Measurements from ENCODE around the gene SLC18A2. TPM values are rescaled to one million over a fixed set of nuclear protein-coding genes. Genes with fewer than 3 reads are reported as not detected.
"Not testable (repeated sequence)": the region's sequence is repeated elsewhere in the genome, so short reads cannot be mapped to it uniquely, and the experiment has no call there.

SLC18A2 gene
- total RNA-seq, 1 donor from 2014 or later = 0.05 TPM

DNA sequence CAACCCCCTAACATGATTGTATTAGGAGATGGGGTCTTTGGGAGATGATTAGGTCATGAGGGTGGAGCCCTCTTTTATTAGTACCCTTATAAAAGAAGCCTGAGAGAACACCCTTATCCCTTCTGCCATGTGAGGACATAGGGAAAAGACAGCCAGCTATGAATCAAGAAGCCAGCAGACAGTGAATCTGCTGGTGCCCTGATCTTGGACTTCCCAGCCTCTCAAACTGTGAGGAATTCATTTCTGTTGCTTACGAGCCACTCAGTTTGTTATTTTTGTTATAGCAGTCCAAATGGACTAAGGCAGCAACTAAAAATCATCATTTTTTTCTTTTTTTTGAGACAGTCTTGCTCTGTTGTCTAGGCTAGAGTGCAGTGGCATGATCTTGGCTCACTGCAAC lies 59.8 kb downstream of the SLC18A2 start:
- no peak overlapping the region for H3K27ac ChIP-seq (replicated peaks)
- no peaks in the 10 kb centered on the region for H3K4me1 ChIP-seq
- TF ChIP-seq, protein P1, sequence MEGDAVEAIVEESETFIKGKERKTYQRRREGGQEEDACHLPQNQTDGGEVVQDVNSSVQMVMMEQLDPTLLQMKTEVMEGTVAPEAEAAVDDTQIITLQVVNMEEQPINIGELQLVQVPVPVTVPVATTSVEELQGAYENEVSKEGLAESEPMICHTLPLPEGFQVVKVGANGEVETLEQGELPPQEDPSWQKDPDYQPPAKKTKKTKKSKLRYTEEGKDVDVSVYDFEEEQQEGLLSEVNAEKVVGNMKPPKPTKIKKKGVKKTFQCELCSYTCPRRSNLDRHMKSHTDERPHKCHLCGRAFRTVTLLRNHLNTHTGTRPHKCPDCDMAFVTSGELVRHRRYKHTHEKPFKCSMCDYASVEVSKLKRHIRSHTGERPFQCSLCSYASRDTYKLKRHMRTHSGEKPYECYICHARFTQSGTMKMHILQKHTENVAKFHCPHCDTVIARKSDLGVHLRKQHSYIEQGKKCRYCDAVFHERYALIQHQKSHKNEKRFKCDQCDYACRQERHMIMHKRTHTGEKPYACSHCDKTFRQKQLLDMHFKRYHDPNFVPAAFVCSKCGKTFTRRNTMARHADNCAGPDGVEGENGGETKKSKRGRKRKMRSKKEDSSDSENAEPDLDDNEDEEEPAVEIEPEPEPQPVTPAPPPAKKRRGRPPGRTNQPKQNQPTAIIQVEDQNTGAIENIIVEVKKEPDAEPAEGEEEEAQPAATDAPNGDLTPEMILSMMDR (IDR thresholded peaks at IDR 0.05; ENCODE audit: borderline replicate concordance) = no peak
- H3K9me3 ChIP-seq (replicated peaks) = peaks cover 18% of the 10 kb centered on the region
- no peaks in the 10 kb centered on the region for H3K27me3 ChIP-seq (ENCODE audit: low read depth)
- H3K4me3 ChIP-seq = no peak overlapping the region
- H3K36me3 ChIP-seq = no peaks in the 10 kb centered on the region
- intact Hi-C loops (cut with micrococcal nuclease) = no loop called here
- no peak for DNase-seq

DNA sequence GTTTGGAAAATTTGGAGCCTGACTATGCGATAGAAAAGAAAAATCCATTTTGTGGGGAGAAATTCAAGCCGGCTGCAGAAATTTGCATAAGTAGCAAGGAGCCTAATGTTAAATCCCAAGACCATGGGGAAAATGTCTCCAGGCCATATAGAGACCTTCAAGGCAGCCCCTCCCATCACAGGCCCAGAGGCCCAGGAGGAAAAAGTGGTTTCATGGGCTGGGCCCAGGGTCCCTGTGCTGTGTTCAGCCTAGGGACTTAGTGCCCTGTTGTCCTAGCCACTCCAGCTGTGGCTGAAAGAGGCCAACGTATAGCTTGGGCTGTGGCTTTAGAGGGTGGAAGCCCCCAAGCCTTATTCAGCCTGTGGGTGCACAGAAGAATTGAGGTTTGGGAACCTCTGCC lies 62.5 kb downstream of the SLC18A2 start:
- H3K4me3 ChIP-seq; H3K27me3 ChIP-seq (ENCODE audit: low read depth); intact Hi-C loops (cut with micrococcal nuclease); H3K36me3 ChIP-seq; H3K4me1 ChIP-seq; H3K27ac ChIP-seq (replicated peaks); DNase-seq: not testable (repeated sequence)
- peaks cover 18% of the 10 kb centered on the region for H3K9me3 ChIP-seq (replicated peaks)

DNA sequence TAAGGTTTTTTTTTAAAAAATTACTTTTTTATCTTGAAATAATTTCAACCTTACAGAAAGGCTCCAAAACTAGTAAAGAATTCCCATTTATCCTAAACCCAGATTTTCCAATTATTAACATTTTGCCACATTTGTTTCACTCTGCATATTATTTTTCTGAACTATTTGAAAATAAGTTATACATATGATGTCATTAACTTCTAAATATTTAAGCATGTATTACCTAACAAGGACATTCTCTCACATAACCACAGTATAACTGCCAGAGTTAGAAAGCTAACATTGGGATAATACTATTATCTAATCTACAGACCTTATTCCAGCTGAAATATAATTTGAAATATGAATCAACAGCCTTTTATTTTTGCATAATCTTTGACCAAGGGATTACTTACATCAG lies 65.8 kb downstream of the SLC18A2 start:
- Histone ChIP-seq H3K4me1 (no peaks in the 10 kb centered on the region), H3K36me3 (no peaks in the 10 kb centered on the region), H3K9me3 (replicated peaks) (no peaks in the 10 kb centered on the region), H3K4me3 (no peak overlapping the region), H3K27ac (replicated peaks) (no peak overlapping the region), H3K27me3 (ENCODE audit: low read depth) (no peaks in the 10 kb centered on the region)
- TF ChIP-seq, protein P1 (IDR thresholded peaks at IDR 0.05; ENCODE audit: borderline replicate concordance) = no peak
- no peak for DNase-seq
- intact Hi-C loops (cut with micrococcal nuclease) = no loop called here

DNA sequence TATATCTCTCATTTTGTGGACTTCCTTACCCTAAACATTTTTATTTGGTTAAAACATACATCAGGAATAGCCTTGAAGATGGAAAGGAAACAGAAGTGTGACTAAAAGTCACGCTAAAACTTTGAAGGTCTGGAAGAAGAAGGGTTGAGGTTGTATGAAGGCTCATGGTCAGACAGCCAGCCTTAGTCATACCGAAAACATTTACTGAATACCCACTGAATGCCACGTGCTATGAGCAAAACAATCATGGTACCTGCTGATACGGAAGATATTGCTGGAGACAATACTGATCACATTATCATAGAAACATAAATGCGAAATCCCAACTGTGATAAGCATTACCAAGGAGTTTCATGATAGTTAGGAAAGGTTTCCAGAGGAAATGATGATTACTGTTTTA lies 70.3 kb downstream of the SLC18A2 start:
- DNase-seq = no peak
- no peak overlapping the region for H3K4me3 ChIP-seq
- intact Hi-C loops (cut with micrococcal nuclease) = no loop called here
- TF ChIP-seq, protein P1 (IDR thresholded peaks at IDR 0.05; ENCODE audit: borderline replicate concordance) = no peak
- H3K27ac ChIP-seq (replicated peaks) = no peak overlapping the region
- no peaks in the 10 kb centered on the region for H3K9me3 ChIP-seq (replicated peaks)
- H3K36me3 ChIP-seq = no peaks in the 10 kb centered on the region
- H3K27me3 ChIP-seq (ENCODE audit: low read depth) = no peaks in the 10 kb centered on the region
- no peaks in the 10 kb centered on the region for H3K4me1 ChIP-seq

DNA sequence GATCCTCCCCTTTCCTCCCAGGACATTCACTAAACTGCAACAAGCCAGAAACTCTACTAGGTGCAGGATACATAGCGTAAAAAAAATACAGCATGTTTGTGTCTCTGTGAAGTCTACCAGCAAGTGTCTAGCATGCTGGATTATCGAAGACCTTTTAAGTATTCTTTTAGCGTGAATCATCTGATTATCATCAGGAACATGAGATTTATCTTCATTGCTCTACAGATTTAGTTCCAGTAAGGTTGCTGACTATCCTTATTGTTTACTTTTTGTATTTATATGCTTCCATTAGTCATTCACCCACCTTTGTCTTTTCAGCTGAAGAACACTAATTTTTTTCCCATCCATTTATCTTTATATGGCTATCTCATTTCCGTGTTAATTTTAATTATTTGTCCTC lies 71.5 kb downstream of the SLC18A2 start:
- H3K36me3 ChIP-seq = no peaks in the 10 kb centered on the region
- TF ChIP-seq, protein P1 (IDR thresholded peaks at IDR 0.05; ENCODE audit: borderline replicate concordance) = no peak
- no peak overlapping the region for H3K27ac ChIP-seq (replicated peaks)
- no peaks in the 10 kb centered on the region for H3K27me3 ChIP-seq (ENCODE audit: low read depth)
- H3K4me3 ChIP-seq = no peak overlapping the region
- no peaks in the 10 kb centered on the region for H3K9me3 ChIP-seq (replicated peaks)
- no peaks in the 10 kb centered on the region for H3K4me1 ChIP-seq
- DNase-seq = no peak
- intact Hi-C loops (cut with micrococcal nuclease) = no loop called here

DNA sequence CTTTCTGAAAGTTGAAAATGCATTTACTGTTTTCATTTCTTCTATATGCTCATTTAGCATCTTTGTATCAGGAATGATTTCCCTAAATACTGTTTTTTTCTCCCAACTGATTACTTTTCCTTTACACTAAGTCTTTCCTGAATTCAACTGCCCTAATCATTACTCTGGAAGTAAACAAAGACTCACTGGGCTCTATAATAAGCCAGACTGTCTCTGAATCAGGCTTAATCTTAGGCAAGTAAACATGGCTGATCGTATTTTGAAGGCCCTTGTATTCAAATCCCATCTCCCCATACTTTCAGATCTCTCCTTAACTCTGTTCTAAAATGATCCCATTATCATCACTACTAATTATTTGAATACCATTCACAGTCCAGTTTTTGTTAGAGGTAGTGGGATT lies 72.7 kb downstream of the SLC18A2 start:
- no peaks in the 10 kb centered on the region for H3K9me3 ChIP-seq (replicated peaks)
- no peaks in the 10 kb centered on the region for H3K36me3 ChIP-seq
- H3K27me3 ChIP-seq (ENCODE audit: low read depth) = no peaks in the 10 kb centered on the region
- no peak overlapping the region for H3K27ac ChIP-seq (replicated peaks)
- no peak overlapping the region for H3K4me3 ChIP-seq
- no peaks in the 10 kb centered on the region for H3K4me1 ChIP-seq
- TF ChIP-seq, protein P1 (IDR thresholded peaks at IDR 0.05; ENCODE audit: borderline replicate concordance) = no peak
- intact Hi-C loops (cut with micrococcal nuclease) = no loop called here
- DNase-seq = no peak

Data from left ventricle myocardium inferior (tissue), 1 donor.